HUES64 (cell line): Measurements from ENCODE around the gene KAT8.

Experiments used
- H3K27ac ChIP-seq: 2 replicates; pipeline ENCODE4 v1.7.0; 2013; ENCODE audit warnings: low read depth, low read length, inconsistent platforms
- H3K27me3 ChIP-seq: 2 replicates; pipeline ENCODE4 v1.6.1; 2013; ENCODE audit warnings: mild to moderate bottlenecking, low read length; ENCODE audit not compliant: insufficient read depth
- H3K36me3 ChIP-seq: 2 replicates; pipeline ENCODE4 v1.6.1; 2013; ENCODE audit warnings: mild to moderate bottlenecking, low read length; ENCODE audit not compliant: insufficient read depth
- H3K4me1 ChIP-seq: 2 replicates; pipeline ENCODE4 v1.6.1; 2013; ENCODE audit warnings: mild to moderate bottlenecking, low read length, moderate library complexity; ENCODE audit not compliant: insufficient read depth
- H3K4me3 ChIP-seq: 2 replicates; pipeline ENCODE4 v1.5.1; 2013; ENCODE audit warnings: mild to moderate bottlenecking, low read length, moderate library complexity
- H3K9ac ChIP-seq: 2 replicates; pipeline ENCODE4 v1.6.1; 2013; ENCODE audit warnings: mild to moderate bottlenecking, low read depth, low read length
- H3K9me3 ChIP-seq: 2 replicates; pipeline ENCODE4 v1.6.1; 2013; ENCODE audit warnings: low read depth, low read length; ENCODE audit not compliant: insufficient read depth
- WGBS: fragments of 150-250, 120-280 bp; methylation state at CpG from one replicate; pipeline ENCODE4 v1.1.7; 2013; ENCODE audit warnings: missing lambda C conversion rate; 5-methylcytosine and 5-hydroxymethylcytosine counted together

Gene KAT8

GRCh38 chr16:31085411-31085810 lies 32.1 kb upstream of the KAT8 start:
- Histone ChIP-seq H3K9me3 (no peaks in the 10 kb centered on the region), H3K27me3 (no peaks in the 10 kb centered on the region), H3K27ac (0 out of 2 replicates have a peak overlapping the region, but pooled peaks have one; percentile 30), H3K9ac (no peak overlapping the region), H3K4me3 (no peak overlapping the region), H3K4me1 (no peaks in the 10 kb centered on the region), H3K36me3 (peaks cover 61% of the 10 kb centered on the region)
- WGBS: 86% methylated on average over 8 of the region's 8 CpGs

DNA sequence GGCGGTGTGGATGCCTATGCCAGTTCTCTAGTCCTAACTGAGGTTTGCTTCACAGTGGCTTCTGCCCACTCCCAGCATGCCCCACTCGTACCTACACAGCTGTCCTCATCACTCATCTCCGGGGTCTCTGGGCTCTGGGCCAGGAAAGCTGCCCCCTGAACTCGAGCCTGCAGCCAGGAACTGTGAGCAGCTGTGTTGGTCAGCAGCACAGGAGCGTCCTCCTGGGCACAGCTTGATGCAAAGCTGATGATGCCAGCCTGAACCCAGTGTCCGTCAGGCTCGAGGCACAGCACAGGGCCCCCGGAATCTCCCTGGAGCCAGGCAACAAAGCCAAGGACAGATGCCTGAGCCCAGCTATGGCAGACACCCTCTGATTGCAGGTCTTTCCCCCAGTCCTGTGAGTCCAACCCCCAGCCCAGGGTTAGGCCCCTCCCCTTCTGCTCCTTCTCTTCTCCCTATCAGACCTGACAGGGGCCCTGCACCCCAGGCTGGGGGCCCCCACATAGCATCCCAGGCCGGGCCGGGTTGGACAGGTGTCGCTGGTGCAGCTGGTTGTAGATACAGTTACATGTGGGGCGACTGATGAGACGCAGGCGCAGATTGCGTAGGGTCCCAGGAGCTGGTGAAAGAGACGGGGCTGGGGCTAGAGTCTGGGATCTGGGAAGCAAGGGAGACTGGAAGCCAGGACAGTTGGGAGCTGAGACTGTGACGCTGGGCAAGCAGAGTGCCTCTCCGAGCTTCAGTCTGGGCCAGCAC lies 31.4 kb upstream of the KAT8 start:
- Histone ChIP-seq H3K9me3 (no peaks in the 10 kb centered on the region), H3K4me3 (no peak overlapping the region), H3K27me3 (no peaks in the 10 kb centered on the region), H3K9ac (no peak overlapping the region), H3K4me1 (no peaks in the 10 kb centered on the region), H3K27ac (no peak overlapping the region), H3K36me3 (peaks cover 61% of the 10 kb centered on the region)
- 93% methylated on average over 18 of the region's 18 CpGs for WGBS

DNA sequence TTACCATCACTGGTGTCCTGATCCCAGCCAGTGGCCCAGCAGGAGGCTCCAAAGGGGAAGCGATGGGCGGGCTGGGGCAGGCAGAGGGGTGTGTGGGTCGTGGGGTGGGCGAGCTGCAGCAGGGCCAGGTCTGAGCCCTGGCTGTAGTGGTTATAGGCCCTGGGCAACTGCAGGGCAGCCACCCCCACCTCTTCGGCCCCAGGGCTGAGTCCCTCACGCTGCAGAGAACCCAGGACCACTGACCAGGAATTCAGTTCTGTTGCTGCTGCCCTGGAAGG lies 30.9 kb upstream of the KAT8 start:
- Histone ChIP-seq H3K4me1 (no peaks in the 10 kb centered on the region), H3K27me3 (no peaks in the 10 kb centered on the region), H3K9ac (no peak overlapping the region), H3K4me3 (no peak overlapping the region), H3K27ac (no peak overlapping the region), H3K9me3 (no peaks in the 10 kb centered on the region), H3K36me3 (peaks cover 61% of the 10 kb centered on the region)
- WGBS: 88% methylated on average over 6 of the region's 6 CpGs

GRCh38 chr16:31087481-31087880 lies 30.0 kb upstream of the KAT8 start:
- 94% methylated on average over 5 of the region's 8 CpGs for WGBS
- Histone ChIP-seq H3K4me1 (no peaks in the 10 kb centered on the region), H3K4me3 (no peak overlapping the region), H3K27ac (no peak overlapping the region), H3K36me3 (peaks cover 57% of the 10 kb centered on the region), H3K27me3 (no peaks in the 10 kb centered on the region), H3K9me3 (no peaks in the 10 kb centered on the region), H3K9ac (no peak overlapping the region)

- no peaks in the 10 kb centered on the region for H3K27me3 ChIP-seq
- no peak overlapping the region for H3K27ac ChIP-seq
- peaks cover 53% of the 10 kb centered on the region for H3K36me3 ChIP-seq
- peaks cover 4% of the 10 kb centered on the region; the same call in 1 of the 2 replicates for H3K4me1 ChIP-seq
- 89% methylated on average over 5 of the region's 5 CpGs for whole genome bisulfite sequencing
- no peak overlapping the region for H3K4me3 ChIP-seq
- no peak overlapping the region for H3K9ac ChIP-seq
- H3K9me3 ChIP-seq: no peaks in the 10 kb centered on the region
Observed at GRCh38 chr16:31087971-31088370, 29.5 kb upstream of the KAT8 start.

GRCh38 chr16:31088459-31089183 lies 28.8 kb upstream of the KAT8 start, which contains the start of gene PRSS53:
TSS of gene PRSS53 (minus strand) at chr16:31088943. CDS start at chr16:31088809, 134 bp downstream.
- Histone ChIP-seq H3K9ac (no peak within 1 kb of the TSS), H3K9me3 (no peaks in the 10 kb centered on the region), H3K27ac (no peak within 1 kb of the TSS), H3K4me3 (no peak within 1 kb of the TSS), H3K27me3 (no peaks in the 10 kb centered on the region), H3K36me3 (peaks cover 47% of the 10 kb centered on the region), H3K4me1 (peaks cover 4% of the 10 kb centered on the region; the same call in 1 of the 2 replicates)
- 92% methylated on average over 15 of the region's 15 CpGs for WGBS

DNA sequence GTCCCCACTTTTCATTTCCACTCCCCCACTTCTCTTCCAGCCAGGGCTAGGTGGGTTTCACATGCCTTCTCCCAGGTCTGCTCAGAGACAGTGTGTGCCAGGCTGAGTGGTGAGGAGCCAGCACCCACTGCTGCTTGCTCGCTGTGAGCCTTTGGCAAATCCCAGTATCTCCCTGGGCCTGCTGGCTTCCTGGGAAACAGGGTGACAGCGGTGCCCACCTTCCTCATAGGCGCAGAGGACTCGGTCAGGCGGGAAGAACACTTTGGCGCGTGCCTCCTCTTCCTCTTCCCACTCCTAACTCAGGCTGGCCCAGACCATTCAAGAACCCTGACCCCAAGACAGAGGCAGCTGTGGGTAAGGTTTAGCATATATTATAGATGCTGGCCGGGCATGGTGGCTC lies 28.3 kb upstream of the KAT8 start:
- Histone ChIP-seq H3K9me3 (no peaks in the 10 kb centered on the region), H3K36me3 (peaks cover 42% of the 10 kb centered on the region)

DNA sequence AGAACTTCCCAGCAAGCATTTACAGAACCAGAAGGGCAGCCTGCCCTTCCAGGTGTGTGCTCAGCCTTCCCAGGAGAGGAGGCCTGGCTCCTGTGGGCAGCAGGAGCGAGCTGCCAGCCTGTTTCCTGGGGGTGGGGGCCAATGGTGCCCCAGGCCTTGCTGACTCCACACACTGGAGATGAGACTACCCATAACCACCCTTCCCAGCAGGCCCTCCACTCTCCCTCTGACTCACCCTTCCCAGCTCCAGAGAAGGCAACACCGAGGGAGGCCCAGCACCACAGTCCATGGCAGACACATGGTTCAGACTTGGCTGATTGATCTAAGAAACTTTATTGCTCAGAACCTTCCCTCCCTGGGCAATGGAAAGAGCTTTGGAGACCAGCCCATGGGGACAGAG lies 26.9 kb upstream of the KAT8 start:
- no peaks in the 10 kb centered on the region for H3K27me3 ChIP-seq
- peaks cover 4% of the 10 kb centered on the region; the same call in 1 of the 2 replicates for H3K4me1 ChIP-seq
- H3K9ac ChIP-seq: no peak overlapping the region
- no peaks in the 10 kb centered on the region for H3K9me3 ChIP-seq
- H3K4me3 ChIP-seq: no peak overlapping the region
- 87% methylated on average over 2 of the region's 2 CpGs for WGBS
- H3K36me3 ChIP-seq: peaks cover 36% of the 10 kb centered on the region
- no peak overlapping the region for H3K27ac ChIP-seq

More for the DNA sequence above, 28.3 kb upstream of the KAT8 start:
- Histone ChIP-seq H3K9ac (no peak overlapping the region), H3K4me3 (no peak overlapping the region), H3K27me3 (no peaks in the 10 kb centered on the region), H3K27ac (no peak overlapping the region), H3K4me1 (peaks cover 4% of the 10 kb centered on the region; the same call in 1 of the 2 replicates)
- 98% methylated on average over 8 of the region's 8 CpGs for WGBS

DNA sequence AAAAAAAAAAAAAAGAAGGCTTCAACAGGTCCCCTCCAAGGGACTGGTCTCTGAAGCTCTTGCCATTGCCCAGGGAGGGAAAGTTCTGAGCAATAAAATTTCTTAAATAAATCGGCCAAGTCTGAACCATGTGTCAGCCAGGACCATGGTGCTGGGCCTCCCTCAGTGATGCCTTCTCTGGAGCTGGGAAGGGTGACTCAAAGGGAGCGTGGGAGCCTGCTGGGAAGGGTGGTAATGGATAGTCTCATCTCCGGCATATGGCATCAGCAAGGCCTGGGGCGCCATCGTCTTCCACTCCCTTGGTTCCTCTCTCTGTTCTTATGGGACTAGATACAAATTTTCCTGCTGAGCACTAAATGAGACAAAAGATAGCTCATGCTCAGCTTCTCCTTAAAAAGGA lies 25.1 kb upstream of the KAT8 start:
- Histone ChIP-seq H3K9me3 (no peaks in the 10 kb centered on the region), H3K9ac (no peak overlapping the region), H3K27ac (no peak overlapping the region), H3K27me3 (no peaks in the 10 kb centered on the region), H3K36me3 (peaks cover 30% of the 10 kb centered on the region), H3K4me3 (no peak overlapping the region), H3K4me1 (peaks cover 4% of the 10 kb centered on the region; the same call in 1 of the 2 replicates)
- 94% methylated on average over 5 of the region's 5 CpGs for WGBS

GRCh38 chr16:31093132-31093703 lies 24.2 kb upstream of the KAT8 start:
- H3K4me3 ChIP-seq: peak overlapping the region; percentile 79
- no peak overlapping the region for H3K27ac ChIP-seq
- peaks cover 30% of the 10 kb centered on the region for H3K36me3 ChIP-seq
- WGBS: 16% methylated on average over 16 of the region's 17 CpGs
- H3K9ac ChIP-seq: peak overlapping the region; percentile 83
- no peaks in the 10 kb centered on the region for H3K27me3 ChIP-seq
- peaks cover 4% of the 10 kb centered on the region; the same call in 1 of the 2 replicates for H3K4me1 ChIP-seq
- no peaks in the 10 kb centered on the region for H3K9me3 ChIP-seq

DNA sequence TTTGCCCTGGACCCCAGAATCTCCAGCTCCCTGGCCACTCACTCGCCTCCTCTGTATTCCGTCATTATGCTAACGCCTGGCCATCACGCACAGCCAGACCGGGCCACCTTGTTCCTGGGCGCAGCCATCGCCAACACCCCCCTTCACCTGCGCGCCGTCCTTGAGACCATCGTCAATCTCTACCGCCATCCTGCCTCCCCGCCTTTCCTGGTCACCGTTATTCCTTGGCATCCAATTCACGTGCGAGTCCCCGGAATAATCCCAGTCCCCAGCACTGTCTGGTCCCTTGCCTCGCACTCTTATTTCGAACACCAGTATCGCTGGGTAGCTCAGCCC lies 23.4 kb upstream of the KAT8 start:
- WGBS: under 1% methylated on average over 20 of the region's 20 CpGs
- no peaks in the 10 kb centered on the region for H3K9me3 ChIP-seq
- peak overlapping the region; percentile 79 for H3K4me3 ChIP-seq
- peak overlapping the region; percentile 83 for H3K9ac ChIP-seq
- peaks cover 4% of the 10 kb centered on the region; the same call in 1 of the 2 replicates for H3K4me1 ChIP-seq
- no peaks in the 10 kb centered on the region for H3K27me3 ChIP-seq
- H3K27ac ChIP-seq: peak overlapping the region; percentile 88
- peaks cover 26% of the 10 kb centered on the region for H3K36me3 ChIP-seq
